SK-N-MC (cell line): ENCODE results near the gene KCNQ1.

Experiments used
- EZH2 ChIP-seq: fragments of 200-600 bp; sonication (generic); IDR thresholded peaks from one replicate; pipeline ENCODE4 v1.6.1; 2017; ENCODE audit warnings: antibody characterized with exemption
- FOXP2 ChIP-seq: optimal IDR thresholded peaks from 2 replicates; pipeline ENCODE3; 2011; ENCODE audit warnings: mild to moderate bottlenecking, moderate library complexity; ENCODE audit not compliant: insufficient read depth; ENCODE audit errors: extremely low read length, control extremely low read depth
- POLR2AphosphoS5 ChIP-seq: IDR thresholded peaks from 2 replicates; pipeline ENCODE4 v1.6.1; 2012; ENCODE audit warnings: mild to moderate bottlenecking, low read depth, low read length, borderline replicate concordance

DNA sequence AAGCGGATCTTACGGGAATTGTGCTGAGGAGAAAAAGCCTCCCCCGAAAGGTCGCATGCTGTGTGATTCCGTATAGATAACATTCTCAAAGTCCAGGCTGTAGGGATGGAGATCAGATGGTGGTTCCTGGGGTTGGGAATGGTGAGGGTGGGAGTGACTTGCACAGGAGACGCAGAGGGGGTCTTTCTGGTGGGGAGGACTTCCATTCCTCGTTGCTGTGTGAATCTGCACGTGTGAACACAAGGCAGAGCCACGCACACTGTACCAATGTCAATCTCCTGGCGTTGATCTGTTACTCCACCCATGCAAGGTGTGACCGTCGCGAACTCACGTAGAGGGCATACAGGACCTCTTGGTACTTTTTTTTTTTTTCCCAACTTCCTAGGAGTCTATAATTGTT lies 313.9 kb downstream of the KCNQ1 start:
- TF ChIP-seq EZH2 = no peak
- no peak for TF ChIP-seq POLR2AphosphoS5
- no peak for TF ChIP-seq FOXP2
